NCI-H1048 (cell line): ENCODE data around the gene BIN2.
"Not testable (repeated sequence)": the region's sequence is repeated elsewhere in the genome, so short reads cannot be mapped to it uniquely, and the experiment has no call there.

Experiments used
- DNase-seq: peaks from one replicate; lab custom pipeline; 2025; lab: John Stamatoyannopoulos, UW

BIN2 gene

DNA sequence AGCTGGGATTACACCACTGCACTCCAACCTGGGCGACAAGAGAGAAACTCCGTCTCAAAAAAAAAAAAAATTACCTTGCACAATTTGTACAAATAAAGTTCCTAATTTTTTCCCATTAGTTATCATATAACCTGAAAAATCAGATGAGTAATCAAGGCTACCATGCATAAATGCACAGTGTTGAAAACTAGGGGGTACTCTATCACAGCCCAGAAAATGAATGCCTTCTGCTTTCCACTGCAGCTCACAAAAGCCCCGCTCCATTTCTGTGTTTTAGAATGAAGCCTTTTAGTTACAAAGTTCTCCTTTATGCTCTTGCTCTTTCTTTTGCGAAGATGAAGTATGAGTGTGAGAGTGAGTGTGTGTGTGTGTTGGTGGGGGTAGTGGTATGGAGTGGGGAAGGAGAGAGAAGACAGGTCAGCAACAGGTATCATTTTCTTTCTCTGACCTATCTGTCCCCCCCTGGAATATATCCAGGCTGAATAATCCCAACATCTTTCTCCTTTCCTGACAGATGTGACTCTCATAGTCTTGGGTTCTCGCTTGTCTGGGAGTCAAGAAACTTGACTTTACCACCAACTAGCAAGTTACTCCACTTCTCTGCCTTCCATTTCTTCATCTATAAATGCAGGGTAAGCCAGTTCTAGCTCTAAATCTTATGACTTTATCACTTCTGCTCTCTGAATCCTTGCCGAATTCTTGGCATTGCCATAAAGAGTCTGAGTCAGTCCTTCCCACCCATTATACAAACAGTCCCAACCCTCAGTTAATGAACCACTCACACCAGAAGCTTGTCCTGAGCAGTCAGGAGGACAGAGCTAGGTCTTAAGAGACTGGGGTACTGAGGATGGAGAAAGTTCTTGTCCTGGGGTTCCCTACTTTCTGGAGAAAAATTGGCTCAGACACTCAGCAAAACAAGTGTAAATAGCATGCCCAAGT, 16.1 kb downstream of the BIN2 start:
- DNase-seq: no peak

DNA sequence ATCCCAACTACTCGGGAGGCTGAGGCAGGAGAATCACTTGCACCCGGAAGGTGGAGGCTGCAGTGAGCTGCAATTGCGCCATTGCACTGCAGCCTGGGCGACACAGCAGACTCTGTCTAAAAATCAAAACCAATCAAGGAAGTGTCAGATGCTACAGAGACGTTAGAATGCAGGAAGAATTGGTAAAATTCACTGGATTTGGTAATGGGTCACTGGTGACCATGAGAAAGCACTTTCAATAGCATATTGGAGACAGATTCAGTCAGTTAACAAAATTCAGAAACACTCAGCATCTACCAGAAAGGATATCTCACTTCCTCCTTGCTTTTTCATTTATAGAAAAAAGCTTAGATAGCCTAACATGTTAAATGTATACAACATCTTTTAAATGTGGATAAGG, 17.5 kb downstream of the BIN2 start:
- no peak for DNase-seq

DNA sequence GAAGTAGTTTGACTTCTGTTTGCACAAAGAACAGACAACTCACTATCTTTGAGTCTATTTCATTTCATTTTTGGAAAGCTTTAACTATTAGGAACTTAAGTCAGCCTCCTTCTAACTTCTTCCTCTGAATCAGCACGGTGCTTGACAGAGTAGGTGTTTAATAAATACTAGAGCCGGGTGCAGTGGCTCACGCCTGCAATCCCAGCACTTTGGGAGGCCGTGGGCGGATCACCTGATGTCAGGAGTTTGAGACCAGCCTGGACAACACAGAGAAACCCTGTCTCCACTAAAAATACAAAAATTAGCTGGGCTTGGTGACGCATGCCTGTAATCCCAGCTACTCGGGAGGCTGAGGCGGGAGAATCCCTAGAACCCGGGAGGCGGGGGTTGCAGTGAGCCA, 23.2 kb downstream of the BIN2 start:
- DNase-seq: not testable (repeated sequence)

DNA sequence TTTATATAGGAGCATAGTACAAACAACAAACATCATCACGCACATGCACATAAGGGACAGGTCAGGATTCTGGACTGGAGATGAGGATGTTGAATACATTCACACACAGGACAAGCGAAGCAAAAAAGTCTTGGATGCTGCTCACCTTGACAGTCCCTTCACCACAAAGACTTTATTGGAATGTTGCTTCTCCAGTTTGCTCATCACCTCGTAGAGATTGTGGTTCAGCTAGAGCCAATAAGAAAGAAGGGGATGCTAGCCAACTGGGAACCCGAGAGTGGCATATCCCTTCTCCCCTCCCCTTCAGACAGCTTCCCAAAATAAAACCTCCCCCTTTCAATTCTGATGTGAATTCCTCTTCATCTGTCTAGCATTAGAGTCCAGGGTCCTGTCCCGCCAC, 28.3 kb downstream of the BIN2 start:
- DNase-seq: no peak

DNA sequence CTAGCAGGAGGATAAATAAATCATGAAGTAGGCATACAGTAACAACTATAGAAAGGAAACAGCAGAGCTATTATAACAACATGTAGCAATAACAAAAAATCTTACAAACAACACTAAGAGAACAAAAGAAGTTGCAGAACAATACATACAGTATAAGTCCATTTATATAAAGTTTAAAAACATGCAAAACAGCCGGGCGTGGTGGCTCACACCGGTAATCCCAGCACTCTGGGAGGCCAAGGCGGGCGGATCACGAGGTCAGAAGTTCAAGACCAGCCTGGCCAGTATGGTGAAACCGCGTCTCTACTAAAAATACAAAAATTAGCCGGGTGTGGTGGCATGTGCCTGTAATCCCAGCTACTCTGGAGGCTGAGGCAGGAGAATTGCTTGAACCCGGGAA, 29.9 kb downstream of the BIN2 start:
- not testable (repeated sequence) for DNase-seq

DNA sequence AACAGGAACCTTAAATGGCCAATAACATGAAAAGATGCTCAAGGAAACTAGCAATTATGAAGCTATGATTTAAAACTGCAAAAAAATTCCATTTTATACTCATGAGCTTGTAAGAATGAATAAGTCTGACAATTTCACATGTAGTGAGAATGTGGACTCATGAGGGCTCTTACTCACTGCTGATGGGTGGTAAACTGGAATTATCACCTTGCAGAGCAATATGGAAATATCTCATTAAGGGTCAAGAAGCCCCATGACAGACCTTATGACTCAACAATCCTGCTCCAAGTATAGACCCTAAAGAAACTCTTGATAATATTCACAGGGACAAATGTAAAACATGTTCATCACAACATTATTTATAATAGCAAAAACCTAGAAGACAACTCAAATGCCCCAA, 30.3 kb downstream of the BIN2 start:
- DNase-seq: no peak

DNA sequence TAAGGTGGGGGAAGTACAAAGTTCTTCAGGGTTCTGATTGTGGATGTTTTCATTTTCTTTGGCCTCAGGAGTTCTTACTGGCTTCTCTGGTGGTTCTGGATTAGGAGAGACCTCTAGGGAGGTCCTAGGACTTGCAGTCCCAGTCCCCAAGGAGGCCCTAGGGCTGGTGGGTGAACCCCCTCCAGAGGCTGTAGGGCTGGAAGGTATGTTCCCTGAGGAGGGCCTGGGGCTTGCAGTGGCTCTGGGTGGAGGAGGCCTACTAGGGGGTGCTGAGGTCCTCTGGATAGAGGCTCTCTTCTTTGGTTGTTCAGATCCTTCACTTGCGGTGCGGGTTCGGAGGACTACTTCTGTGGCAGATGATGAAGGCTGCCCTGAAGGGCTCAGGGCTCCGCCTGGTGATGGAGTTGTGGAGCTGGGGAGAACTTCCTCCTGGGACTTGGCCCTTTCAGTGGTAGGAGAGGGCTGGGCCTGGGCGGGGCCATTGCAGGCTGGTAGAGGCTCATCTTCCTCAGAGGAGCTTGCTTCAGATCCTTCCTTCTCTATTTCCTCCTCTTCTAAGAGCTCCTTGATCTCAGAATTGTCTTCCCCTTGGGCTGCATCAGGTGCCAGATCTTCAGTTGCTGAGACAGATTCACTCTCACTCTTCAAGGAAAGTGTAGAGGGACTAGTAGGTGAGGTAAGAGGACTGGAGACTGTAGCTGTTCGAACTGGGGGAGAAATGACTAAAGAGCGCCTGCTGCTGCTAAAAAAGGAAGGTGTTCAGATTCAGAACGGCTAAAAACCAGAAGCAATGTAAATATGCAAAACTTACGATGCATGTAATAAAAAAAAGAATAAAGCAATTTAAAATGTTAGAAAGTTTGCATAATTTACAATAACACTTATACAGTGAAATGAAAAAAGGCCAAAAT, 32.1 kb downstream of the BIN2 start:
- not testable (repeated sequence) for DNase-seq

DNA sequence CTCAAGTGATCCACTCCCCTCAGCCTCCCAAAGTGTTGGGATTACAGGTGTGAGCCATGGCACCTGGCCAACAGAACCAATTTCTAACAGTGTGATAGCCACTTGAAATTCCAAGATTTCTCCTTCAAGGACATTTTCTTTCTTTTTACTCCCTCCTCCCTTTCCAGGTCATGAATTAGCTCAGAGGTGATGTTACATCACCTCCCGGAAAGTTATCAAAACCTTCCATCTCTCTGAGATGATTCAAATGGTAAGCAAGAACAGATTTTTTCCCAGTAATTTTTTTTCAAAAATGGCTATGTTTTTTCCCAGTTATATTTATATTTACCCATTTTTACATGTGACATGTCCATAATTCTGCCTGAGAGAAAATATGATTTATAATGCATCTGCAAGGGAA, 38.1 kb downstream of the BIN2 start:
- DNase-seq: no peak

DNA sequence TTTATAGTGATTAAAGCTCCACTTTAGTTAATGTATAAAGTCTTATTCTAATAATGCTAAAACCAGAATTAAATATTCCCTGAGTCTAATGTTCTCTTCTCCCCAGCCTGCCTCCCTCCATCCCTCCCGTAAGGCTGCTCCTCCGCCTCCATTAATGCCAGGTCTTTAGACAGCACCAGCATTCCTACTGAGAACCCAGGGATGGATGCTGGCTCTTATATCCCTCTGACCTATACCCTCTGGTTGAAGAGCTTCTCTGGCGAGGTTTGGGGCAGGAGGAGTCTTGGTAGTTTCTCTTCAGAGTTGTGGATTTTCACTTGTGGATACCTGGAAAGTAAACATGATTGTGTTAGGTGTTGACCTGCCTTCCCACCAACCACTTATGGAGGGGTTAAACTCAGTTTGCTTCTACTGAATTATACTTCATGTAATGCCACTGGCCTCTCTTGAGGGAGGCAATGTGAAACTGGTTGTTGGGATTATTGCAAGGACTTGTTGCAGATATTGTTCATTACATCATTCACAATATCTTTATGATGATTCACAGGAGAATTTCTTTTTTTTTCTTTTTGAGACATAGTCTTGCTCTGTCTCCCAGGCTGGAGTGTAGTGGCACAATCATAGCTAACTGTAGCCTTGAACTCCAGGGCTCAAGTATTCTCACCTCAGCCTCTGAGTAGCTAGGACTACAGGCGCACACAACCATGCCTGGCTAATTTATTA, 42.6 kb downstream of the BIN2 start:
- DNase-seq: no peak

DNA sequence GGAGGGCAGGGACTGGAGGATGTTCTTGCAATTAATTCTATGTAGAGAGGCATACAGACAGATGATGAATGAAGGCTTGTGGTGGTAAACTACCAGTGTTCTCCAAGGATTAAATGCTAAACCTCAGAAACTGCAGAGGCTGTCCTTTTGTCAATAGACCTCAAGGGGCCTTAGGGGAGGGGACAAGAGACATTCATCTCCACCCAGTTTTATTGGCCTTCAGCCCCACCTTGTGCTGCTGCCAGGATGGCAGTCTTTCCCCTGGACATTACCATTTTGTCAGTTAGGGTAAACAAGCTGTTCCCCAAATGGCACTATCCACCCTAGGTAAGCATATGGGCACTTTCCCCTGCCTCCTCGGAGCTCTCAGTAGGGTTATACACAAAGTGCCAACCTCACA, 48.9 kb downstream of the BIN2 start:
- no peak for DNase-seq

DNA sequence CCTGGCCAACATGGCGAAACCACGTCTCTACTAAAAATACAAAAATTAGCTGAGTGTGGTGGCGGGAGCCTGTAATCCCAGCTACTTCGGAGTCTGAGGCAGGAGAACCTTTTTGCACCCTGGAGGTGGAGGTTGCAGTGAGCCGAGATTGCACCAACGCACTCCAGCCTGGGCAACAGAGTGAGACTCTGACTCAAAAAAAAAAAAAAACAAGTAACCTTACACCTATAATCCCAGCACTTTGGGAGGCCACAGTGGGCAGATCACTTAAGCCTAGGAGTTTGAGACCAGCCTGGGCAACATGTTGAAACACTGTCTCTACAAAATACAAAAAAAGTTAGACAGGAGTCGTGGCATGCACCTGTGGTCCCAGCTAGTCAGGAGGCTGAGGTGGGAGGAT, 51.2 kb downstream of the BIN2 start:
- DNase-seq: not testable (repeated sequence)

DNA sequence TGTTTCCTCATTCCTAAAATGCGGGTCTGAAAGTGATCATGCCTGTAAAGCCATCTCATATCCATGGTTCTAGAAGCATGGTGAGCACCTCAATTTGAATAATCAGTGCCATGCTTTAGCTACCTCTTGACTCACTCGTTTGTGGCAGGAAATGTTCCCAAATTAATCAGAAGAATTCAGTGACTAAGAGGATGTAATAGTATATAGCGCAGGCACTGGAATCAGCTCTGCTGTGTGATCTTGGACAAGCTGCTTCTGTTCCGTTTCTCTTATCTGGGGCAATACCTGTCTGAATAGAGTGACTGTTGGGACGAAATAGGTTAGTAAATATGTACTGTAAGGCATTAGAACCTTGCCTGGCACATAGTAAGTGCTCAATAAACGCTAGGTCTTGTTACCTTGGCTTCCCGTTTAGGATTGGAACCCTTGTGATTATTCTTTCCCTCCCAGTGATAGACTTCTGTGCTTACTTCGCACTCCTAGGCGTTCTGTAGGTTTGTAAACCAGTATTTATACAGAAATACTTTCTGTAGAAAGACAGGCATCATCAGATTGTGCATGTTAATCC, 52.9 kb downstream of the BIN2 start:
- DNase-seq: no peak

DNA sequence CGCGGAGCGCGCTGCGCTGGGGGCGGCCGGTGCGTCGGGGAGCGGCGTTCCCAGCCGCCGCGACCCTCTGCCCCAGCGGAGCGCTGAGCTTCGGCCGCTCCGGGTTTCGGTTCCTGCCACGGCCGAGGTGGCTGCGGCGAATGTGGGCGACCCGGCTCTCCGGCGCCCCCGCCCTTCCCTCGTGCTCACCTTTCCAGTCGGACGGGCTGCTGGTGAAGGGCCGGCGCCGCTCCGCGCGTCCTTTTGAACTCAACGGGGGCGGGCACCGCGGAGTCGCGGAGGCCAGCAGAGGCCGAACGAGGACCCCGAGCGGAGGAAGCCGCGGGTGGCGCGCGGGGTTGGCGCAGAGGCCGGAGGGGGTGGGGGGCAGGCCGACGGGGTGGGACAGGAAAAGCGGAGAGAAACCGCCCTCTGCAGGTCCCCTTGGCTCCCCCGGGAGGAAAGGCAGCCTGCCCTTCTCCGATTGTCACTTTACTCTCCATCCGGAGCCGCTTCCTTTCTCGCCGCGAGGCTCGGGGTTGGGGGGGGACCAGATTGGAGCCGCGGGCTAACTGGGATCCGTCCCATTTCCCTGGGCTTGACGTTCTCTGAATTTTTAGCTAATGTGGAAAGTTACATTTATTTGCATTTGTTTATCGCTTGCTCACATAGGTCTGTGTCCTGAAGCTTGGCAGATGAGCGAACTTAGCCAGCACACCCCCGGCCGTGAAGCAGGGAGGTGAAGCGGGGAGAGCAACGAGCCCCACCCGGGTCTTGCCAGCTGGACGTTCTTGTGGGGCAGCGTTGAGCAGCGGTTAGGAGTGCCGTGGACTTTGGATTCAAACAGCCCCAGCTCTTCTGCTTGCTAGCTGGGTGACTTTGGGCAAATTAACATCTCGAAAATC, 53.7 kb downstream of the BIN2 start, which contains the start of gene SMAGP:
Gene SMAGP, minus strand, starts transcription at position 349 of the 884 bp plus-strand sequence. CDS start 1,137 bp downstream, outside the sequence.
- no peak for DNase-seq

DNA sequence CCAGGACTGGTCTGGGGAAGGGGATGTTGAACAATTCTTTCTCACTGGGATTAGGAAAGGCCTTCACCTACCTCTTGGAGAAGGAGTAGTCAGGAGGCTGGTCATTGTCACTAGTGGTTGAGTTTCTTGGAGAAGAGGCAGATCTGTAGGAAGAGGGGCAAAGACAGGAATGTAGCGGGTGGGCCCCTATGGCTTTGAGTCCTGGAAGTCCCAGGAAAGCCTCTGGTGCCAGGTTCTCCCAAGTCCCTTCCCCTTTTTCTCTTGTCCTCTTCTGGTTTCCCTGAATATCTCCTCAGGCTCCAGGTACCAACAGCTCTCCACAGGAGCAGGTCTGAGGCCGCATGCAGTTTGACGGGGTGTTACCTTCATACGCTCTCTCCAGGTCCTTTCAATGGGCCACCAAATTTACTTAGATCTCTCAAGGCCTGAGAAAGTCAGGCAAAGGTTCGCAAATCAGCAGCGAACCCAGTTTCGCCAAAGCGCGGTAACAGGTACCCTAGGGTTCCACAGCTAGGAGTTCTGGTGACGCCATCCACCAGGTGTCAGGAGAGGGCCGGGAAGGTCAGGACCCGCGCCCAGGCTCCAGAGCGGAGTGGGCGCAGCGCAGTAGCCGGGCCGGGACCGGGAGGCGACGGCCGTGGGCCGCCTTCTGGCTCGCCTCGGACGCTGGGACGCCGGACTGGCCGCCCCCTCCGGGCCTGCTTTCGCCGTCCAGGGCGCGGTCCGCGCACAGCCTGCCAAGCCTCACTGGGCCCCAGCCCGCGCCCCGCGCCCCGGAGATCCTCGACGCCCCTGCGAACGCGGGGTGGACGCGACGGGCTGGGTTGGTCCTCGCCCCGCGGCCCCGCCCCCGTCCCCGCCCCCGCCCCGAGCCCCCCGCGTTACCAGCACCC, 54.6 kb downstream of the BIN2 start:
- DNase-seq: no peak

DNA sequence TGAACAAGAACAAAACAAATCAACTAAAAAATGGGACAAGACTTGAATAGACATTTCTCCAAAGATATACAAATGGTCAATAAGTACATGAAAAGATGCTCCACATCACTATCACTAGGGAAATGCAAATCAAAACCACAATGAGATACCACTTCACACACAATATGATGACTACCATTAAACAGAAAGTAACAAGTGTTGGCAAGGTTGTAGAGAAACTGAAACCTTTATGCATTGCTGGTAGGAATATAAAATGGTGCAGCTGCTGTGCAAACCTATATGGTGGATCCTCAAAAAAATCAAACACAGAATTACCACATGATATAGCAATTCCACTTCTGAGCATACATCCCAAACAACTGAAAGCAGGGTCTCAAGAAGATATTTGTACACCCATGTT, 59.0 kb downstream of the BIN2 start:
- no peak for DNase-seq

DNA sequence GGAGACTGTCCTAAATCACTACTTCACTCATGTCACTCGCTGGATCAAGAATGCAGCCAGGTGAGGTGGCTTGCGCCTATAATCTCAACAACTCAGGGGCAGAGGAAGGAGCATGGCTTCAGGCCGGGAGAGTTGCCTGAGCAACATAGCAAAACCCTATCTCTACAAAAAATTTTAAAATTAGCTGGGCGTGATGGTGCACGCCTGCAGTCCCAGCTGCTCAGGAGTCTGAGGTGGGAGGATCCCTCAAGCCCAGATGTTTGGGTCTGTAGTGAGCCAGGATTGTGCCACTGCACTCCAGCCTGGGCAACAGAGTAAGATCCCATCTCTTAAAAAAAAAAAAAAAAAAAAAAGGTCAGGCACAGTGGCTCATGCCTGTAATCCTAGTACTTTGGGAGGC, 59.7 kb downstream of the BIN2 start:
- DNase-seq: no peak

DNA sequence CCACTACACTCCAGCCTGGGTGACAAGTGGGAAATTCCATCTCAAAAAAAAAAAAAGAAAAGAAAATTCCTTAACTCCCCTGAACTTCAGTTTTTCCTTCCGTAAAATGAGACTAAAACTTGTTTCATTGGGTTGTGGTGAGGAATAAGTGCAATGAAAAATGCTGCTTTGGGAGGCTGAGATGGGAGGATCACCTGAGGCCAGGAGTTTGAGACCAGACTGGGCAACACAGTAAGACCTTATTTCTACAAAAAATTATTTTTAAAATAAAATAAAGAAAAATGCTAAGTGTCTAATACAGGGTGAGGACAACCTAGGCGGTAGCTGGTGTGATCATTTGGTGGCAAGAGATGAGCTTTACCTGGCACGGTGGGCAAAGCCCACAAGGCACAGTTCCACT, 60.6 kb downstream of the BIN2 start:
- DNase-seq: no peak

DNA sequence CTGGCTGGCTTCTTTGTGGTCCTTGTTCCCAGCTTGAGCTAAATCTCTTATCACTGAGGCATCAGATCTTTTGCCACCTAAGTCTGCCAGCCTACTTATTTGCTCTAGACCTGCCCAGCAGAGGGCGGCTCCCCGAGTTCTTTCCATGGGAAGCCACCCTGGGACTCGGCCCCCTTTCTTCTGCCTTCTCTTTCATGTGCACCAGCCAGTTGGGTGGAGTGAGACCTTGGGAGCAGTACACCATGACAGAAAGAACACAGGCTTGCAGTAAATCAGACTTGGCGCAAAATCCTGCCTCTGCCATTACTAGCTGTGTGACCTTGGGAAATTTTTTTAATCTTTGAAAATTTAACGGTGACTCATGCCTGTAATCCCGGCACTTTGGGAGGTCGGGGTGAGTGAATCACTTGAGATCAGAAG, 61.2 kb downstream of the BIN2 start:
- DNase-seq: no peak

DNA sequence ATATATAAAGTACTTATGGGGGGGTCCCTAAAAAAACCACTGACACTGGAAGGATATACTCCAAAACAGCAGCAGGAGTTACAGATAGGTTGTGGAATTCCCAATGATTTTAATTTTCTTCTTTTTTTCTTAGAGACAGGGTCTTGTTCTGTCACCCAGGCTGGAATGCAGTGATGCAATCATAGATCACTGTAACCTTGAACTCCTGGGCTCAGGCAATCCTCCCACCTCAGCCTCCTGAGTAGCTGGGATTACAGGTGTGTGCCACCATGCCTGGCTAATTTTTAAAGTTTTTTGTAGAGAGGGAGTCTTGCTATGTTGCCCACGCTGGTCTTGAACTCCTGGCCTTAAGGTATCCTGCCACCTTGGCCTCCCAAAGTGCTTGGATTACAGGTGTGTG, 64.4 kb downstream of the BIN2 start:
- not testable (repeated sequence) for DNase-seq

DNA sequence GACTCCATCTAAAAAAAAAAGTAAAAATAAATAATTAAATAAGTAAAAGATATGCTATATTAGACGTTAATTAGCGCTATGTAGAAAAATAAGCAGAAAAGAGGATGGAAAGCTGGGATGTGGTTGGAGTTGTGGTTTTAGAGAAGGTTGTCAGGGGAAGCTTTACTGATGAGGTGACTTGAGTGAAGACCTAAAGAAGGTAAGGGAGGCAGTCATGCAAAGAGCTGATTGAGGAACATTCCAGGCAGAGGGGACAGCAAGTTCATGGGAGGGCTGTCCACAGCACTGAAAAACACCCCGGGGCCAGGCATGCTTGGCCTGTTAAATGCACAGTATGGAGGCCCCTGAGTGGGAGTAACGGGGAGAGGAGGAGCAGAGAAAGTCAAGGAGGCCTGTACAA, 69.4 kb downstream of the BIN2 start:
- DNase-seq: no peak
